ENCODE results near the gene MCF2L.

- TF ChIP-seq, protein P1, sequence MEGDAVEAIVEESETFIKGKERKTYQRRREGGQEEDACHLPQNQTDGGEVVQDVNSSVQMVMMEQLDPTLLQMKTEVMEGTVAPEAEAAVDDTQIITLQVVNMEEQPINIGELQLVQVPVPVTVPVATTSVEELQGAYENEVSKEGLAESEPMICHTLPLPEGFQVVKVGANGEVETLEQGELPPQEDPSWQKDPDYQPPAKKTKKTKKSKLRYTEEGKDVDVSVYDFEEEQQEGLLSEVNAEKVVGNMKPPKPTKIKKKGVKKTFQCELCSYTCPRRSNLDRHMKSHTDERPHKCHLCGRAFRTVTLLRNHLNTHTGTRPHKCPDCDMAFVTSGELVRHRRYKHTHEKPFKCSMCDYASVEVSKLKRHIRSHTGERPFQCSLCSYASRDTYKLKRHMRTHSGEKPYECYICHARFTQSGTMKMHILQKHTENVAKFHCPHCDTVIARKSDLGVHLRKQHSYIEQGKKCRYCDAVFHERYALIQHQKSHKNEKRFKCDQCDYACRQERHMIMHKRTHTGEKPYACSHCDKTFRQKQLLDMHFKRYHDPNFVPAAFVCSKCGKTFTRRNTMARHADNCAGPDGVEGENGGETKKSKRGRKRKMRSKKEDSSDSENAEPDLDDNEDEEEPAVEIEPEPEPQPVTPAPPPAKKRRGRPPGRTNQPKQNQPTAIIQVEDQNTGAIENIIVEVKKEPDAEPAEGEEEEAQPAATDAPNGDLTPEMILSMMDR (IDR thresholded peaks at IDR 0.05), result no peak
- TF ChIP-seq POLR2A (IDR thresholded peaks at IDR 0.05), result no peak
Observed at GRCh38 chr13:113080901-113081521, 112.0 kb downstream of the MCF2L start.

Measured in body of pancreas (tissue), 4 donors.